ENCODE results near the gene HMG20A.
A peak's percentile ranks its signal among the peaks of the same experiment; 100 is the strongest.

HMG20A gene

DNA sequence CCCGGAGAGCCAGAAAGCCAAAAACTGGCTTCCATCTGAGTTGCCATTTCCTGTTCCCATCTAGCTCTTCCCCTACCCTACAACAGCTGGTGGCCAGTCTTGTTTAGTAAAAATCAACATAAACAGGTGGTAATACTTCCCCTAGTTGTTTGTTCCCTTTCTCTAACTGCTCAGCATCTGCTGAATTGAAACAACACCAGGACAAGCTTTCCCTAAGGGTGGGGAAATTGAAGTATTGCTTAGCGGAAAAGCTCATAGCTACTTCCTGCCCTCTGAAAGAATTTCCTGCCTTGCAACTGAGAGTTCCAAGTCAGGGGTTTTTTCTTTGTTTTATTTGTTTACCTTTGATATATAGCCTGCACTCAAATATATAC lies 66.8 kb downstream of the HMG20A start:
- in situ Hi-C loops (cut with MboI; ENCODE audit: low pct_unique_long_range_greater_than_20kb, low sequenced_read_pairs) = loop anchor here (25.0 kb wide), 1 partner anchor 300 kb away; no protein-coding TSS in a partner anchor
- no peak for DNase-seq

GRCh38 chr15:77487888-77488287 lies 67.2 kb downstream of the HMG20A start:
- DNase-seq = no peak
- in situ Hi-C loops (cut with MboI; ENCODE audit: low pct_unique_long_range_greater_than_20kb, low sequenced_read_pairs) = loop anchor here (25.0 kb wide), 1 partner anchor 301 kb away; no protein-coding TSS in a partner anchor

- in situ Hi-C loops (cut with MboI; ENCODE audit: low pct_unique_long_range_greater_than_20kb, low sequenced_read_pairs) = loop anchor here (25.0 kb wide), 1 partner anchor 302 kb away; no protein-coding TSS in a partner anchor
- DNase-seq = no peak
These were observed 69.0 kb downstream of the HMG20A start for GRCh38 chr15:77489647-77490046.

- in situ Hi-C loops (cut with MboI; ENCODE audit: low pct_unique_long_range_greater_than_20kb, low sequenced_read_pairs) = loop anchor here (25.0 kb wide), 1 partner anchor 306 kb away; no protein-coding TSS in a partner anchor
- DNase-seq = peak; percentile 95
These were observed 72.7 kb downstream of the HMG20A start for GRCh38 chr15:77493324-77493907.

DNA sequence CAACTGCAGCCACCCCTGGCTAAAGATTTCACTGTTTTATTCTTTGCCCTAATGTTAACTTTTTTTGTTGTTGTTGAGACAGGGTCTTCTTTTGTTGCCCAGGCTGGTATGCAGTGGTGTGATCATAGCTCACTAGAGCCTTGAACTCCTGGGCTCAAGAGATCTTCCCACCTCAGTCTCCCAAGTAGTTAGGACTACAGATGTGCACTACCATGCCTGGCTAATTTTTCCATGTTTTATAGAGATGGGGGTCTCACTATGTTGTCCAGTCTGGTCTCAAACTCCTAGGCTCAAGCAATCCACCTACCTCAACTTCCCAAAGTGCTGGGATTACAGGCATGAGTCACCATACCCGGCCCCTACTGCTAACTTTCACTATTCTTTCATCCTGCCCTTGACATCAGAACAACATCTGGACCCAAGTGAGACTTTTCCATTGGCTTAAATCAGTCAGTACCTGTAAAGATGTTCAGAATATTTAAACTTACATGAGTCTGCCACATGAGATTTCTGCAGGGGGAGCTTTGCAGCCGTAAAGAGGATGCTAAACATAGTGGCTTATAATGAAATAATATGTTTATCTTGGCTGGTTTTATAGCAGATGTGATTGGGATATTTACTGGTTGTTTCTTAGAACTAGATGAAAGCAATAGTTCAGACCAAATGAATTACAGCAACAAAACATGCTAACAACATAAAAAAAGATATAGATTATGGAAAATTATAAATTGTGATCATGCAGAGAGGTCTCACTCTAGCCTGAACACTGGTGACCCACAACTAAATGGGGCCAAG lies 73.6 kb downstream of the HMG20A start:
- in situ Hi-C loops (cut with MboI; ENCODE audit: low pct_unique_long_range_greater_than_20kb, low sequenced_read_pairs) = loop anchor here (25.0 kb wide), 1 partner anchor 307 kb away; no protein-coding TSS in a partner anchor

DNA sequence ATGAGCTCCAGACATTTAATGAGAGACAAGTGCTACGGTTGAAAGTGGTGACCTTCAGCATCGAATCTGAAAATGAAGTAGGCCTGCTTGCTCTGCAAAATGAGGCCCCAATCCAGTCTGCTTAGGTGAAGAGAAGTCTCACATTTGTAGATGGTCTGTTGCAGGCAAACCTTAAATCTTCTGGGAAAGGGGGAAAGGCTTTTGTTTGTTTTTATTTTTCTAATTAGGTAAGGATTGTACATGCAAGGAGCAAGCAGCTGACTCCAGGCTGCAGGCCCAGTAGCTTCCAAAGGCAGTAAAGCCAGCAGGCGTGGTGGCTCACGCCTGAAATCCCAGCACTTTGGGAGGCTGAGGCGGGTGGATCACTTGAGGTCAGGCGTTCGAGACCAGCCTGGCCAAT lies 74.3 kb downstream of the HMG20A start:
- DNase-seq = no peak
- in situ Hi-C loops (cut with MboI; ENCODE audit: low pct_unique_long_range_greater_than_20kb, low sequenced_read_pairs) = loop anchor here (25.0 kb wide), 1 partner anchor 308 kb away; no protein-coding TSS in a partner anchor

More for the DNA sequence above, 73.6 kb downstream of the HMG20A start:
- DNase-seq = no peak

- DNase-seq = peak; percentile 46
- in situ Hi-C loops (cut with MboI; ENCODE audit: low pct_unique_long_range_greater_than_20kb, low sequenced_read_pairs) = loop anchor here (25.0 kb wide), 1 partner anchor 309 kb away; no protein-coding TSS in a partner anchor
These were observed 75.3 kb downstream of the HMG20A start for GRCh38 chr15:77495838-77496596.

GRCh38 chr15:77496715-77497109 lies 76.0 kb downstream of the HMG20A start:
- peak; percentile 94 for DNase-seq
- in situ Hi-C loops (cut with MboI; ENCODE audit: low pct_unique_long_range_greater_than_20kb, low sequenced_read_pairs) = loop anchor here (25.0 kb wide), 1 partner anchor 309 kb away; no protein-coding TSS in a partner anchor

GRCh38 chr15:77497110-77497737 lies 76.5 kb downstream of the HMG20A start:
- no peak for DNase-seq
- in situ Hi-C loops (cut with MboI; ENCODE audit: low pct_unique_long_range_greater_than_20kb, low sequenced_read_pairs) = loop anchor here (25.0 kb wide), 1 partner anchor 310 kb away; no protein-coding TSS in a partner anchor

GRCh38 chr15:77497942-77498361 lies 77.3 kb downstream of the HMG20A start:
- DNase-seq = no peak
- in situ Hi-C loops (cut with MboI; ENCODE audit: low pct_unique_long_range_greater_than_20kb, low sequenced_read_pairs) = loop anchor here (25.0 kb wide), 1 partner anchor 311 kb away; no protein-coding TSS in a partner anchor

DNA sequence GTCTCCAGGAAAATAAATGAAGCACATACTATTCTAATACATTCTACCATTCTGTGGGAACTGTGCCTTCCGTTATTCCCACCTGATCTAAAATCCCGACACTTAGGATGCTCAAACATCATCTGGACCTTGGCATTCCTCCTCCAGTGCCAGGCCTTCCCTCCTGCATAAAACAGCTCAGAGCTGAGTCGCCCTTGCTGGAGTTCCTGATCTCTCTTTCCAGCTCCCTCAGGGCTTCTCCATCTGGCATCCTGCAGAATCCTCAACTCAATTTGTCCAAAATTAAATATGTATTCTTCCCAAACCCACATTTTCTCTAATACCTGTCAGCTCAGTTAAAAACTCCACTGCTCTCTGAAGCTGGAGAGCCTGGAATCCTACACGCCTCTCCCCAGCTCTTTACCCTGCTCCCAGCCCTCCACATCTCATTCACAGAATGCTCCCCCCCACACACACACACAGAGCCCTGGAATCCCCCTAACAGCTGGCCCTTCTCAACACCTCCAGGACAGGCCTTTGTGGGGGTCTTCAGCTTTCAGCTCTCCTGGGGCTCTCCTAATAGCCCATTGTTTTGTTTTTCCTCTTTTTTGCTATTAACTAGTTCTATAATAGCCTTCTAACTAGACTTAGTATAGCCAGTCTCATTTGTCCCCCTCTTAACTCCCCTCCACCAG lies 78.5 kb downstream of the HMG20A start:
- no peak for DNase-seq
- in situ Hi-C loops (cut with MboI; ENCODE audit: low pct_unique_long_range_greater_than_20kb, low sequenced_read_pairs) = loop anchor here (25.0 kb wide), 1 partner anchor 312 kb away; no protein-coding TSS in a partner anchor

DNA sequence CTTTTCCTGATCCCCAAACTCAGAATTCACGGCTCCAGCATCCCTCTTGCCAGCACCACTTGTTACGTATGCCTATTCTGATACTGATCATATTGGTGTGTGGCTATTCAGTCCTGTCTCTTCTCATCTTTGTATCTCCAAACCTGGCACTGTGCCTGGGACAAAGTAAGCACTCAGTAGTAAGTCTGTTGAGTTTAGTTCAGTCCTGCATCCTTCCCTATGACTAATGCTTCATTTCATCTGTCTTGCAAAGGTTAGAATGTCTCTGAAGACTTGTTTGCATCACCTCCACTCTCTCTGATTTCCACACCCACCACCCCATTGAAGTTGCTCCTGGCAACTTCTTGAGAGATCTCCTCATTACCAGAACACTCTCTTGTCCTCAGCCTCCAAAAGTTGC lies 80.3 kb downstream of the HMG20A start:
- in situ Hi-C loops (cut with MboI; ENCODE audit: low pct_unique_long_range_greater_than_20kb, low sequenced_read_pairs) = no loop called here
- no peak for DNase-seq

DNA sequence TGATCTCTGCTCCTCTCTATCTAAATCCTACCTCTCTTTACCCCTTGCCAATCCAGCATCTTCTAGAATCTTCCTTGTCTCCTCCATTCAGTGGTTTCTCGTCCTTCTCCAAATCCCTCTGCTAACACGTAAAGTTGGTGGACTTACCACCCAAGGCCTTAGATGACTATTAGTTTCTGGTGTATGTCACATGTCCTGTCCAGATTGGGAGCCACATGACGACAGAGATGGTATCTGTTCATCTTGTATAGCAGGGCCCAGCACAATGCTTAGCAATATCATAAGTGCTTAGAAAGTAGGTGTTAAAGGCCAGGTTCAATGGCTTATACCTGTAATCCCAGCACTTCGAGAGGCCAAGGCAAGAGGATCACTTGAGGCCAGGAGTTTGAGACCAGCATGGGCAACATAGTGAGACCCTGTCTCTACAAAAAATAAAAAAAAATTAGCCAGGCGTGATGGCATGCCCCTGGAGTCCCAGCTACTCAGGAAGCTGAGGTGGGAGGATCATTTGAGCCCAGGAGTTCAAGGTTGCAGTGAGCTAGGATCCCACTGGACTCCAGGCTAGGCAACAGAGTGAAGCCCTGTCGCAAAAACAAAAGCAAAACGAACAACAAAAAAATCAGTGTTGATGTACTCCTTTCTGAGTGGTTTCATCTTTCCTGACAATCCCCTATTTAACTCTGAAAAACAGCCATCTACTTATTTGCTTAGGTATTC lies 81.8 kb downstream of the HMG20A start:
- in situ Hi-C loops (cut with MboI; ENCODE audit: low pct_unique_long_range_greater_than_20kb, low sequenced_read_pairs) = no loop called here
- no peak for DNase-seq

GRCh38 chr15:77503240-77503639 lies 82.6 kb downstream of the HMG20A start:
- in situ Hi-C loops (cut with MboI; ENCODE audit: low pct_unique_long_range_greater_than_20kb, low sequenced_read_pairs) = no loop called here
- no peak for DNase-seq

GRCh38 chr15:77503764-77504163 lies 83.1 kb downstream of the HMG20A start:
- no peak for DNase-seq
- in situ Hi-C loops (cut with MboI; ENCODE audit: low pct_unique_long_range_greater_than_20kb, low sequenced_read_pairs) = no loop called here

GRCh38 chr15:77504306-77504705 lies 83.6 kb downstream of the HMG20A start:
- no peak for DNase-seq
- in situ Hi-C loops (cut with MboI; ENCODE audit: low pct_unique_long_range_greater_than_20kb, low sequenced_read_pairs) = no loop called here

- no peak for DNase-seq
- in situ Hi-C loops (cut with MboI; ENCODE audit: low pct_unique_long_range_greater_than_20kb, low sequenced_read_pairs) = no loop called here
These were observed 84.2 kb downstream of the HMG20A start for GRCh38 chr15:77504871-77505270.

GRCh38 chr15:77505556-77505955 lies 84.9 kb downstream of the HMG20A start:
- in situ Hi-C loops (cut with MboI; ENCODE audit: low pct_unique_long_range_greater_than_20kb, low sequenced_read_pairs) = no loop called here

More at GRCh38 chr15:77505556-77505955, 84.9 kb downstream of the HMG20A start:
- no peak for DNase-seq

All from KBM-7 (cell line).